ENCODE results near the gene FIBCD1. TPM values are rescaled to one million over a fixed set of nuclear protein-coding genes. Genes with fewer than 3 reads are reported as not detected.

Gene FIBCD1
- total and polyA plus RNA-seq, 2 experiments from 2014 or later: 20.2 to 23.7 TPM

- H3F3A ChIP-seq (ENCODE audit: insufficient read depth): no peaks in the 10 kb centered on the region
- H3K9me2 ChIP-seq (ENCODE audit: insufficient read depth): no peaks in the 10 kb centered on the region
- no peaks in the 10 kb centered on the region for H3K9me3 ChIP-seq (ENCODE audit: low read depth)
- H3K36me3 ChIP-seq (ENCODE audit: low read depth): no peaks in the 10 kb centered on the region
- WGBS, 2 experiments (ENCODE audit: low coverage in 1 of 2, low lambda C conversion rate in 2 of 2, missing lambda C conversion rate in 2 of 2): 69 to 82% methylated on average over 17 to 19 of the region's 19 CpGs
- H2AFZ ChIP-seq: no peak overlapping the region
- H3K27me3 ChIP-seq (replicated peaks; ENCODE audit: insufficient read depth): peaks cover 16% of the 10 kb centered on the region
- H3K27ac ChIP-seq: no peak overlapping the region
- in situ Hi-C loops (cut with MboI): no loop called here
- no peak for TF ChIP-seq EZH2 (IDR thresholded peaks at IDR 0.05; ENCODE audit: insufficient read depth, poor library complexity, severe bottlenecking)
- no peak for TF ChIP-seq EZH2phosphoT487 (IDR thresholded peaks at IDR 0.05; ENCODE audit: insufficient read depth, low read depth)
- no peaks in the 10 kb centered on the region for H3K4me1 ChIP-seq (ENCODE audit: insufficient read depth)
- DNase-seq: no peak
- no peak overlapping the region for H3K9ac ChIP-seq
- no peak overlapping the region for H3K4me2 ChIP-seq (ENCODE audit: unreplicated experiment)
- no peaks in the 10 kb centered on the region for H4K20me1 ChIP-seq (ENCODE audit: insufficient read depth)
- H3K4me3 ChIP-seq: no peak overlapping the region
- H3K79me2 ChIP-seq (ENCODE audit: insufficient read depth): no peaks in the 10 kb centered on the region
Observed at GRCh38 chr9:130972957-130973685, 34.1 kb upstream of the FIBCD1 start.

- Histone ChIP-seq H4K20me1 (ENCODE audit: insufficient read depth) (no peaks in the 10 kb centered on the region), H3K36me3 (ENCODE audit: low read depth) (no peaks in the 10 kb centered on the region), H2AFZ (no peak overlapping the region), H3K4me1 (ENCODE audit: insufficient read depth) (no peaks in the 10 kb centered on the region), H3K4me3 (no peak overlapping the region), H3K4me2 (ENCODE audit: unreplicated experiment) (no peak overlapping the region), H3K9me2 (ENCODE audit: insufficient read depth) (no peaks in the 10 kb centered on the region), H3K79me2 (ENCODE audit: insufficient read depth) (no peaks in the 10 kb centered on the region), H3K27ac (no peak overlapping the region), H3K27me3 (replicated peaks; ENCODE audit: insufficient read depth) (peaks cover 16% of the 10 kb centered on the region), H3K9ac (no peak overlapping the region), H3K9me3 (ENCODE audit: low read depth) (no peaks in the 10 kb centered on the region), H3F3A (ENCODE audit: insufficient read depth) (no peaks in the 10 kb centered on the region)
- DNase-seq: no peak
- TF ChIP-seq EZH2 (IDR thresholded peaks at IDR 0.05; ENCODE audit: insufficient read depth, poor library complexity, severe bottlenecking) (no peak), EZH2phosphoT487 (IDR thresholded peaks at IDR 0.05; ENCODE audit: insufficient read depth, low read depth) (no peak)
- WGBS, 2 experiments (ENCODE audit: low coverage in 1 of 2, low lambda C conversion rate in 2 of 2, missing lambda C conversion rate in 2 of 2): 67 to 71% methylated on average over 6 of the region's 6 CpGs
- in situ Hi-C loops (cut with MboI): no loop called here
Observed at GRCh38 chr9:130972277-130972956, 33.4 kb upstream of the FIBCD1 start.

DNA sequence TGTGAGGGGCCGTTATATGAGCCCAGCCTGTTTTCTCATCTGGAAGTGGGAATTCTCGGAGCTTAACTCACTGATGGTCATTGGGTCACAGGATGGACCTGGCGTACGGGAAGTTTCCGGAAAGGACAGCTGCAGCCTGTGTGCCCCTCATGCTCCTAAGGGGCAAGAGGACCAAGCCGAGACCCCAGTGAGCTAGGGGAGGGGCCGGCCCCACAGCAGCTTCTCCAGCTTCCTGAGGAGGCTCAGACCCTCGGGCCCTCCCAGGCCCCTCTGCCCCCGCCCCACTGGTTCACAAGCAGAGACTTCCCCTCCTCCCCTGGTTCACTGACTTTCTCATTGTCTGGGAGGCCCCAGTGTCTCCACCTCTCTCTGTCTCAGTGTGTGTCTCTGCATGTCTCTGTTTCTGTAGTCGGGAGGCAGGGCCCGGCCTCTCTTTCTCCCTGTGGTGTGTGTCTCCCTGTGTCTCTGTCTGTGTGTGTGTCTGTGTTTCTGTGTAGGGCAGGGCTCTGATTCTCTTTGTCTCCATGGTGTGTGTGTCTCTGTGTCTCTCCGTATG, 32.3 kb upstream of the FIBCD1 start:
- no peaks in the 10 kb centered on the region for H3K79me2 ChIP-seq (ENCODE audit: insufficient read depth)
- WGBS, 2 experiments (ENCODE audit: low coverage in 1 of 2, low lambda C conversion rate in 2 of 2, missing lambda C conversion rate in 2 of 2): 93 to 97% methylated on average over 10 to 12 of the region's 12 CpGs
- no peaks in the 10 kb centered on the region for H3K36me3 ChIP-seq (ENCODE audit: low read depth)
- no peaks in the 10 kb centered on the region for H3F3A ChIP-seq (ENCODE audit: insufficient read depth)
- peaks cover 16% of the 10 kb centered on the region for H3K27me3 ChIP-seq (replicated peaks; ENCODE audit: insufficient read depth)
- no peaks in the 10 kb centered on the region for H3K9me2 ChIP-seq (ENCODE audit: insufficient read depth)
- no peak overlapping the region for H3K27ac ChIP-seq
- no peaks in the 10 kb centered on the region for H3K4me1 ChIP-seq (ENCODE audit: insufficient read depth)
- TF ChIP-seq EZH2 (IDR thresholded peaks at IDR 0.05; ENCODE audit: insufficient read depth, poor library complexity, severe bottlenecking) (no peak), EZH2phosphoT487 (IDR thresholded peaks at IDR 0.05; ENCODE audit: insufficient read depth, low read depth) (no peak)
- H3K4me3 ChIP-seq: no peak overlapping the region
- H3K4me2 ChIP-seq (ENCODE audit: unreplicated experiment): no peak overlapping the region
- H3K9me3 ChIP-seq (ENCODE audit: low read depth): no peaks in the 10 kb centered on the region
- in situ Hi-C loops (cut with MboI): no loop called here
- DNase-seq: no peak
- H3K9ac ChIP-seq: no peak overlapping the region
- H2AFZ ChIP-seq: no peak overlapping the region
- no peaks in the 10 kb centered on the region for H4K20me1 ChIP-seq (ENCODE audit: insufficient read depth)

GRCh38 chr9:130970855-130971254, 31.8 kb upstream of the FIBCD1 start:
- H2AFZ ChIP-seq: no peak overlapping the region
- H3K9ac ChIP-seq: no peak overlapping the region
- H3K36me3 ChIP-seq (ENCODE audit: low read depth): no peaks in the 10 kb centered on the region
- no peaks in the 10 kb centered on the region for H3K9me3 ChIP-seq (ENCODE audit: low read depth)
- no peak for DNase-seq
- no peak overlapping the region for H3K27ac ChIP-seq
- no peak overlapping the region for H3K4me3 ChIP-seq
- no peaks in the 10 kb centered on the region for H3K79me2 ChIP-seq (ENCODE audit: insufficient read depth)
- H4K20me1 ChIP-seq (ENCODE audit: insufficient read depth): no peaks in the 10 kb centered on the region
- H3K27me3 ChIP-seq (replicated peaks; ENCODE audit: insufficient read depth): peaks cover 16% of the 10 kb centered on the region
- H3K4me1 ChIP-seq (ENCODE audit: insufficient read depth): no peaks in the 10 kb centered on the region
- TF ChIP-seq EZH2 (IDR thresholded peaks at IDR 0.05; ENCODE audit: insufficient read depth, poor library complexity, severe bottlenecking) (no peak), EZH2phosphoT487 (IDR thresholded peaks at IDR 0.05; ENCODE audit: insufficient read depth, low read depth) (no peak)
- WGBS, 2 experiments (ENCODE audit: low coverage in 1 of 2, low lambda C conversion rate in 2 of 2, missing lambda C conversion rate in 2 of 2): 77 to 84% methylated on average over 3 of the region's 3 CpGs
- no peaks in the 10 kb centered on the region for H3K9me2 ChIP-seq (ENCODE audit: insufficient read depth)
- no peak overlapping the region for H3K4me2 ChIP-seq (ENCODE audit: unreplicated experiment)
- in situ Hi-C loops (cut with MboI): no loop called here
- no peaks in the 10 kb centered on the region for H3F3A ChIP-seq (ENCODE audit: insufficient read depth)
